ENCODE measurements around the gene B3GAT1.

B3GAT1 gene

DNA sequence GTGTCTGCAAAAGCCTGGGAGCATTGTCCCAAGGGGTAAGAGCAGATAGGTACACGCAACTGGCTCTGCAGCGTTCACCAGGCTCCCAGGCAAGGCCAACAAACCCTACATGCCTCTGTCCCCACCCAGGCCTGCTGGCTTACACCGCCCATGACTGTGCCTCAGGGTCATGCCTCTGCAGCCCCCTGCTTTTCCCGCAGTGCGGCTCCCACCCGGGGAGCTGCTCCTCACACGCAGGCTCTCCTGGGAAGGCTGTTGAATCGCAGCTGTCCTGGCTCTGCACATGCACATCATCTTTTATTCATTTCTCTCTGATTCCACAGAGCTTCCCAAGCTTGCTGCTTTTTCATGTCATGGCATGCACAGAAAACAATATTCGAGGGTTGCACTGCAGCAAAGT is 29.2 kb upstream of the B3GAT1 start:
- no peak for DNase-seq

DNA sequence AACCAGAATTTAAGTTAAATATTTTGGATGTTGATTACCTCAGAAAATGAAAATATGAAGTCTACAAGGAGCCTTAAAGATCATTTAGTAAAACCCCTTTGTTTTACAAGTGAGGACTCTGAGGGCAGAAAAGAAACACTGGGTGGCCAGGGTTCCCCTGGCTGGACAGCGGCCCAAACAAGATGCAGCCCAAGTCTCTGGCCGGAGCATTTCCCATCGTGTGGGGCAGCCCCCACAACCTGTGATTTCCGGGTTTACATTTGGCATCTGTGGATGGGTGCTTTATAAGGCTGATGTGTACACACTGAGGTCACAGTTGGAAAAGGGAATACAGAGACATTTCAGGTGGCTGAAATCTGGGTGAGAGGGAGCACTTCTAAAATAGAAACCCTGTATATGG is 28.8 kb upstream of the B3GAT1 start:
- DNase-seq, result no peak

DNA sequence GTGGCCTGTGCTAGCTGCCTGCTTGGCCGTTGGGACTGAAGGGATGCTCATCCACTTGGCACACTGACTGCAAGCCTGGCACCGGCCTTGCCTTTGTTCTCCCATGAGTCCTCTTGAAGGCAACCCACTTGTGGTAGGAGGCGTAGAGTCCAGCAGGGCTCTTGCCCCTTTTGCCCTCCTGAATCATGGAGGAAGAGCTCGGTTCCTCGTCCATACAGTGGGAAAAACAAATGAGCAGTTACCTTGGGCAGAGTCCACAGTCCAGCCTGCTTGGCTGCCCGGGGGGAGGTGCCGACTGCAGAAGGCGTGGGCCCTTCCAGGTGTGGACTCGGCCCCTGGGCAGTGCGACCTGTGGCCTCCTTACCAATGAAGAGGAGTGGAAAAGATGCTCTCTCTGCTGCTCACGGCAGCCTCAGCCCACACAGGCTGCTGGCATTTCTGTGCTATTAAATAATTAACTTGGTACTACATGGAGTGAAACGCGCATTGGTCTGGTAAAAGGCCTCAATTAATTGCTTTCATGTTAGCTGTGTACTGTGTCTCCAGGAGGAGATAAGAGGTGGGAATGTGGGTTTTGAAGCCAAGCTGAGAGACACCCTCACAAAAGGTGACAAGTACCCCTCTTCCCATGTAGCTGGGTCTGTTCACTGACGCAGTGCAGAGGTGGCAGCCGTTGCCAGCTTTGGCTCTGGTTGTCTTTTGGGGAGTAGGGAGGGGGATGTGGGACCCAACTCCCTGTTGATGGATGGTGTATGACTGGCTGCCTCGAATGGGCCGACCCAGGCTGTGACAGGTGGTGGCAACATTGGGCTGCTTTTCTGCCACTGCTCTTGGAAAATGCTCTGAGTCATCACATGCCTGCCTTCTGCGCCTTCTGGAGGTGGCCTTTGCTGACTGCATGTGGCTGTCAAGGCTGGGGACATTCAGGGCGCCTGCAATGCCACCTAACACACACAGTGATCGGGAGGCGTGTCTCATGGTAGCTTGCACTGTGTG is 26.8 kb upstream of the B3GAT1 start:
- no peak for DNase-seq

DNA sequence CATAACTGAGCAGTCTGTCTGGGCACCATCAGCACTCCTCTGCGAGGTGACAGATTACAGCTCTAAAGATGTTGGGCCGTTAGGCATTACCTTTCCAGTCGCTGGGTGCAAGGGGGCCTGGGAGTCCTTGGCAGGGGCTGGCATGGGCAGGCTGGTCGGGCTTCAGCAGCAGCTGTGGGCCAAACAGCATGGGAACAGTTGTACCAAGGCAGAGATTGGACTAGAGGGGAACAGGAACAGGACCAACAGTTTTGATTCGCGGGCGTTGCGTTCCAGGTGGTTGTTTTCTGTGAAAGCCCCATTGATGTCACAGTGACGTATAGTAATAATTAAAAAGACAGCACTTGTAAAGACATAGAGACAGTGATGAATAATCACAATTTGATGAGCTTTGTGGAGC is 25.8 kb upstream of the B3GAT1 start:
- DNase-seq, result no peak

DNA sequence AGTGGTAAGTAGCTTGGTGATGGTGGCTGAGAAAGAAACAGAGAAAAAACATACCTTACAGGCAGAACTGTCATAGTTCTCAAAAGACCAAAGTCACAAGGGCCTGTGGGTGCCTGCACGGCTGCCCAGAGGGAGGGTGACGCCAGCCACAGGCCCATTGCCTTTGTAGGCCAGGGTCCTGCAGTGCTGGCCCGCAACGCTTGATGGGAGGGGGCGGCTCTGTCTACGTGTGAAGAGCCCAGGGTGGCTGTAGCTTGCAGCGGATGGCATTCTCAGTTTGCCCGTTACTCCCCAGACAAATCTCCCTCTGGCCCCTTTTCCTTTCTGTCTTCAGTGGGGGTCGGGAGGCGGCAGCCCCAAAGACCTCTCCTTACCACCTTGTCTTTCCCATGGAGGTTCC is 24.7 kb upstream of the B3GAT1 start:
- DNase-seq, result no peak

DNA sequence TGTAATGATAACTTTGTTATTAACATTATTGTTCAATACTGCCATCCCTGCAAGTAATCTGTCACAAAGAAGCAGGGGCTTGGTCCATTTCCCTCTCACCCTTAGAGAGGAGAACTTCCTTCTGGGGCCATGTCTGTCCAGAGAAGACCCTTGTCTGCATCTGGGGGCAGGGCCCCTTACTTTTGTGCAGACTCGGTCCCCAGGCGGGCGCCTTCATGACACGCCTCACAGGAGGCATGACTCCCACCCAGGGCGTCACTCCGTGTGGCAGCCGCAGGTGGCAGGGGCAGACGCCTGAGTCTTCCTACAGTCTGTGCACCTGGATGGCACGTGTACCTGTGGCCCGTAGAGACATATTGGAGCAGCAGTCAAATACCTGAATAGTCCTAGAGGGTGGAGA is 21.8 kb upstream of the B3GAT1 start:
- no peak for DNase-seq

DNA sequence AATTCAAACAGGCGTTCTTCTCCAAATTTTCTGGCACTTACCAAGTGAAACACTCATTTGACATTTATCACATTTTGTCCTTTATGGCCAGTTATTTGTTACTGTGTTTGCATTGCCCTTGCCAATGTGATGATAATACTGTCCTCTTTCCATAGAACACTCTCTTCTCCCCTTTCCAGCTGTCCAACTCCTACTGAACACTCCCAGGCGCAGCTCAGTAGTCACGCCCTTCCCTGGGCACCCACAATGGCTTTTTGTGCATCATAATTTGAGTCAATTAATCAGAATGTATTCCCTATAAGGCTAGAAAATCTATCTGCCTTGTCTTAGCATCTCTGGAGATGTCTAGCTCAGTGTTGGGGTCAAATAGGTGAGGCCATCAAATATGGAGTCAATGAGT is 21.2 kb upstream of the B3GAT1 start:
- no peak for DNase-seq

DNA sequence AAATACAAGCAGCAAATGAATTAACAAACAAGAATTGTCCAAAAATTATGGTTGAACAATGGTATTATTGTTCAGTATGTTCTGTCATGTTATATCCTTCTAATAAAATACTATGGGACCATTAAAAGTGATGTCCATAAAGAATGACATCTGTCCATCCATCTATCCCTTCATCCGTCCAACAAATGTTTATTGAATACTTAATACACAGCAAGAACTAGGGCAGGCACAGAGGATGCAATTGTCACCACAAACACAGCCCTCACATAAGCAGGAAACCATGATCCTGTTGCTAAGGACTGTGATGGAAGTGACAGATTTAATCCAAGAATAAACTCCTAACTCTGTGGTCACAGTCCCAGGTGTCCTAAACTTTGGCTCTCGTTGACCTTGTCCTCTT is 20.7 kb upstream of the B3GAT1 start:
- DNase-seq, result no peak

DNA sequence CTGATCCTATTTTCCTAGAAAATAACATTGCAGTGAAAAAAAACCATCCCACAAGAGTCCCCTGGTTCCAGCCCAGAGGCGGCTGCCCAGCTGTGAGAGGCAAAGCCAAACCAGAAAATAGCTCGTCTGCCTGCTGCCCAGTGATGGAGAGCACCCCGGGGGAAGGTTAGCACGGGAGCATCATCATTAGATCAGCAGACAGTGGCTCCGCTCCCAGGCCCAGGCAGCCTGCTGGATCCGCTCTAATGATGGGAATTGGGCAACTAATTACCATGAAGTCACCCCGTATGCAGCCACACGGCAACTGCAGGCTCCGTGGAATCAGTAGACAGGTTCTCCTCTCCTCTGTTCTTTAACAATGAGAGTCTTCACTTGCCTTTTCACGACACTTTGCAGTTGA is 17.1 kb upstream of the B3GAT1 start:
- no peak for DNase-seq

DNA sequence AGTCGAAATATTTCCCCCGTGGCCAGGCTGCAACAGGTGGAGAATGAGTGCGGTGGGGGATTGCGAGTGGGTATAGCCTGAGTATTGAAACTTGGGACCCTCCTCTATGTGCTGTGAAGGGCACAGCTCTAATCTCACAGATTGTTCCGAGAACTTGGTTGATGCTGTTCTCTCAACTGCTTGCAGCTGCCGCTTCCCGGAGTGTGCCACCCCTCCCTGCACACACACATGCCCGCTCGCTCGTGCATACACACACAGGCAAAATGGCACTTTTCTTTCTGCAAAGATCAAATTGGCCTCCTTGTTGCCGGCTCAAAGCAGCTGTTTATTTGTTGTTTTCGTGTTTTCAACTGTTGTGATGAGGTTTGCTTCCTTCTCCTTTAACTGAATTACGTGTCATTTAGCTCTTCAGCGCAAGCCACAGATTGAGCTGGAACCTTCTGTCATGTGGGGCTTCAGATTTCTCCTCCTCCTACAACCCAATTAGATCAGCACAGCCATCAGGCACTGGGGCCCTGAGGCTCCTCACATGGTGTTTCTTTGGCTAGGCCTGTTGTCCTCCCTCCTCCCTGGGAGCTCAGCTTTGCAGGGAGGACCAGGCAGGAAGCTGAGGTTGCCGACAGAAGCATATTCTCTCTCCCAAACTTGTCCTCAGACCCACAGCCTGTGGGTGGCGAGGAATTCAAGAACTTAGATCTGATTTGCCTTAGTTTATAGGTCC is 13.9 kb upstream of the B3GAT1 start:
- DNase-seq, result no peak

DNA sequence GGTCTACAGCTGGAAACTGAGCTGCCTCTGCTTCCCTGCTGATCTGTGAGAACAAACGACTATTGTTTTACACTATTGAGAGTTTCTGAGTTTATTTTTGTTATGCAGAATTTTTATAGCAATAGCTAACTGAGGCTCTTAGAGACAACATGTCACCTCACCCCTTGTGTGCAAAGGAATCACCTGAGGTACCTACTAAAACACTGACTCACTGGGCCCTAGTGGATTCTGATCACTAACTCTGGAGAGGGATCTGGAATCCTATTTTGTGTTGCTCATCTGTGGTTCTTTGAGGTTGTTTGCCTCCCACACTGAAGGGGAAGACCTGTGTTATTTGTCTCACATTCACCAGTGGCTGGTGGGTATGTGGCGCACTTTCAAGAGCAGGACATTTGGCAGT is 13.4 kb upstream of the B3GAT1 start:
- DNase-seq, result no peak

DNA sequence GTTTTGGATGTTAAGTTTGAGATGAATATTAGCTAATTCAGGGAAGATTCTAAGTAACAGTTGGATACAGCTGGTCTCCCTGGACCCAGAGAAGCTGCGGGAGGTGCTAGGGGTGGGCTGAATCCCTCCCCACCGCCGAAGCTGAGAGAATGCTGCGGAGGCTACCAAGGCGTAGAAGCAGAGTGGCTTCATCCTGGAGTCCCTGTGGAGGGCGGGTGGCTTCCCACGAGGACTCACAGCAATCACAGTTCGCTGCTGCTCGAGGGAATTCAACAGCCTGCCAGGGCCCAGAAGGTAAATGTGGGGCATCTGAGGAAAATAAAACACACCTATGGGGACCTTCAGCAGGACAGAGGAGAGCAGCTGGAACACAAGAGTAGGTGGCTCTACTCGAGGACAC is 11.1 kb upstream of the B3GAT1 start:
- DNase-seq, result no peak

DNA sequence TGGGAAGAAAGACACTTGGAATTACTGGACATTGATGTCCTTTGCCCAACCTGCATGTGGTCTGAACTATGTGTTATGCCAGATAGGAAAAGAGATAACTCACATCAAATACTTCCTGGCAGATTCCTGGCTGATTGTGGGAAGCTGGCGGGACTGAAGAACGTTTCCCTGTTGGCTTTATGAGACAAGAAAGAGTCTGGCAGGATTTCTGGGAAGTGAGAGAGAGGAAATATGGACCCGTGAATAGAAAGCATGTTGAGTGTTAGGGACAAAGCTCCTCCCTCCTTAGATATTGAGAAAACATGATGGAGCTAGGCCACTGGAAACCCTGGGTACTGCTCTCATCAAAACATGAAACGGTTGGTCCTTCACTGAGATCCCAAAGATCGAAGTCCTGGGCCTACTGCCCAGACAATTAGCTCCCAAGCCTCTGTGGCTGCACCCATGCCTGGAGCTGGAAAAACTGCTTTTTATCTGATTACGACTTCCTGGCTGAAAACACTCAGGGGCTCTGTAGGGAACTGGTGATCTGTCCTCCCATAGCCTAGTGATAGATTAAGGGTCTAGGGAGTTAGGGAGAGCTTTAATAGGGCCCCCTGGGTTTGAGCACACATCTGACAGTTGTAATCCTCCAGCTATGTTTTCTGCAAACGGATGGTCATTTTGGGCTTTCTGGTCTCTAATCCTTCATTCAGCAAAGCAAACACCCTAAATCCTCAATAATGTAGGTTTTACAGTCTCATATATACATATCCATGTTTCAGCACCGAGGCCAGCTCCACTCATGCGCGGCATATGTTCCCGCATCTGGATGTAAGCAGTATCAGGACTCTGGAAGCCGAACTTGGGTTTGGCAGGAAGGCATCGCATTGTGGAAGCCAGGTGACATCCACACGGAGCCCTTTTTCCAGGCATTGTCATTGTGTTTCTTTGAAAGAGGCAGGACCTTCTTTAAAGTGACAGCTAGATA is 6.1 kb upstream of the B3GAT1 start:
- DNase-seq, result no peak

DNA sequence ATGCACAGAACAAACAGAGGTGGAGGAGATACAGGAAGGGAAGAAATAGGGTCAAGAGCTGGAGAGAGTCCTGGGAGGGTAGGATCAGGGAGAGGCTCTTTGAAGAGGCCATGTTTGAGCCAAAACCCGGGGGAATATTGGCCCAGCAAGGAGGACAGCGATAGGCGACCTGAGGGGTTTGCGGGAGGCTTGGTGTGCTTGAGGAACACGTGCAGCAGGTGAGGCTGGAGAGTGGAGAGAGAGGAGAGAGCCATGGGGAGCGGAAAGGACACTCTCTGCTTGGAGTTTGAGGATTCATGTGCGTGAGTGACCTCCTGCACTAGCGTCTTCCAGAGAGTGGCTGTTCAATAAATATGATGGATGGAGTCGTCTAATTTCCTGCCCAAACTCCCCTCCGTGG is 4.7 kb upstream of the B3GAT1 start:
- DNase-seq, result no peak

DNA sequence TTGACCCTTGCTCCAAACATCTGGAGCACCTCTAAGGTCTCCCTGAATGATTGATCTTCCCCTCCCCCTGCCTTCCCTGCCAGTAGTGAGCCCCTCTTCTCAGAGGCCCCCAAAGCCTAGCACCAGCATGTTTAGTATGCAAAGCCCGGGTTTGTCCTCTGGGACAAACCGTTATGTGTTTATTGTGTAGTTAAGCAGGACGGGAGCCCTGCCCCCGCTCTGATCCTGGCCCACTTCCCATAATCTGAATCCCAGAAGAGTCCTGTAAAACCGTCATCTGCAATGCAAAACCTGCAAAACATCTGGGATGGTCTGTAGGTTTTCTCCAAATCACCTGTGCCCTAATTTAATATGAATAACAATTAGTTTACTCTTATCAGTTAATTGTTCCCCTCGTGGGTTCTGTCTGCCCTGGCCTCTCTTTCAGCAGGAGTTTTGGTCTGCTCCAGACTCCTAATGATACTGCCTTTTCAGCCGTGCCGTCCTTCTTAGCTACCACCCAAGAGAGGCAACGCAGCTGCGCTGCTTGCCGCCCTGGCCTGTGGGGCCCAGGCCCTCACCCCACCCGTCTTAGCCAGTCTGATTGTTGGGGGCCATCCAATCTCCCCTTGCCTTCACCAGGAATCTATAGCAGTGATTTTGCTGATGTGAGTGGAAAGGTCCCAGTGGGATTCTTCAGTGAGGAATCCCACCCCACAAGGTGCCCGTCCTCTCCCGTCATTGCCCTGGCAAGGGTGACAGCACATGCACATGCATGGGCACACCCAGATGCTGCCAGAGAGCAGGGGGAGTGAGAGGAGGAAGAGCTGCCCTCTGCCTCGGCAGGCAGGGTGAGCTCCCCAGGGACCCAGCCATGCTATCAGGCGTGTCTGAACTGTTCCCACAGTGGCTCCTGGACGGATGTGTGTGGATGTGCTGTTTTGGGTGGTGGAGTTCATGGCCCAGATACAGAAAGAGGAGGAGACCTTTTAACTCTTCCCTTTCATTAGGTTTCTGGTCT is 3.0 kb upstream of the B3GAT1 start:
- no peak for DNase-seq

DNA sequence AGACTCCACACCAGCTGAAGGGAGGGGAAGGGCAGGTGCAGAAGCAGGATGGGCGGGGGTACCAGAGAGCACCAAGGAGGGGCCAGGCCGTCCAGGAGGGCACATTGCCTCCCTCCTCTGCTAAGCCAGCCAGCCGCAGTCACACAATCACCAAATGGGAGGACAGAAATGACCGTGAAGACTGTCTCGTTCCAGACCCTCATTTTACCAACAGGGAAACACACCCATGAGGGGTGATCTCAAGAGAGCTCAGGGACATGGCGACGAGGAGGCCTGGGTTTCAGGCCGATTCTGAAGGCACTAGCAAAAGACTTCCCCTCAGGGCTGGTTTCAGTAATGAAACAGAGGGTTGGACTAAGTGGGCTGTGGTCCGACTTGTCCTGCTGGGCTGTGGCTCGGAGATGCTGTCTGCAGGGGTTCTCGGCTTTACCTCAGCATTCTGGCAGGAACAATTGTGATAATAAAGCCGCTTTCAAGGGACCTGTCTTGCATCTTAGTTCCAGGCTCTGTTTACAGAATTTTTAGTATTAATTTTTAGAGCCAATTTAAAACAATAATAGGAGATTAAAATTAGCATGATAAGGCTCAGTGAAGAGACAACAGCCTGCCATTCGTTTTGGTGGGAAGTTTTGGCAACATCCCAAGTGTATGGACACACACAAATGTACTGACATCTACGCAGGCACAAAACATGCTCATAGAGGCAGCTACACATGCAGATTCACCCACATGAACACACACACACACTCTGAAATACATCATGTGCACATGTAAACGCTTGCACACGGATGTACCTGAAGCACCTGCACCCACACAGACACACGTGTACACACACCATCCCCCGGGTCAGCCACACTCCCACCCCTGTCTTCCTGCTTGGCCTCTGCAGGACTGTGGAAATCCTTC is 2.0 kb upstream of the B3GAT1 start:
- DNase-seq, result no peak

DNA sequence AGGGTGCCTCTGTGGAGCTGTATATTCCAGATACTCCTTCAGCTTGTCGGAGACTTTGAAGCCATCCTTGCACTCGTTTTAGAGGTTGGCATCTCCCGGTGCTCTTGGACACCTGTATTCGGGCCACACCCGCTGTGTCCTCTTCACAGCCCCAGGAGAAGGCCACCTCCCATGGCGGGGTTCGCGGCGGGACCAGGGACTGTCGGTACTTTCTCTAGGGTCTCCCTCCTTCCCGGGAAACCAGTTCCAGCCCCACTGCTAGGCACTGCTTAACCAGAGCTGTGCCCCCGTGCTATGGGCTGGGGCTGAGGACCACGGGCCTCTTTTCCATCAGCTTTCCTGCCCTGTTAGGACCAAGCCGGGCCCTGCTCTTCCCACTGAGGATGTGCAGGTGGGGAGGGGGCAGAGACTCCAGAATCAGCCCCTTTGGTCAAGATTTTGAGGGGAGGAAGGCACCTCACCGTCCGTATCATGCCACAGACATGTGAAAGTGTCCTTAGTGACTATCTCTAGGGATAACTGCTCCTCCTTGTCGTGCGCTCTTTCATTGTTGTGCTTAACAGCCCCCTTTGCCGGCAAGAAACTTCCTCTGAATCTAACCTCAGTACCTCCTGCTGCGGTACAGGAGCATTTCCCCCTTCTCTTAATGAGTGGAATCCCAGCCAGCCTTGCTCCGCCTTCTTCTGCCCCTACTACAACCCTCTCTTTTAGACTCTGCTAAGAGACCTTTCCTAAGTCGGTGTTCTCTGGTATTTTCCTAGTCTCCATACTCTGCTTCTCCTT is 1.2 kb upstream of the B3GAT1 start:
- no peak for DNase-seq

DNA sequence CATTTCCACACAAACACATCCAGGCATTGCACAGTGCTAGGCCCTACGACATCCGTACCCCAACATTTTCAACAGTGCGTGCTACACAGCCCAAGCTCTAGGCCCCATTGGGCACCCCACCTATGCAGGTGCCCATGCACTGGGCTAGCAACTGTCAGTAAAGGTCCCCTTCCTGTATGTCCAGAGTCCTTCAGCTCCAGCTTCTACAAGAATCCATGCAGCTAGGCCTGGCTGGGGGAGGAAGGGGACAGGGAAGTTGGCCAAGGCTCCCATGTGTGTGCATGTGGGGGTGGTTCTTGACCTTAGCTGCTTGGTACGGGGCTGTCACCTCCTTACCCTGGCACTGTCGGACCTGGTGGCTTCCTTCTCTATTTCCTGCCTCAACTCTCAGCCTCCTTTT is 1.3 kb downstream of the B3GAT1 start:
- no peak for DNase-seq

DNA sequence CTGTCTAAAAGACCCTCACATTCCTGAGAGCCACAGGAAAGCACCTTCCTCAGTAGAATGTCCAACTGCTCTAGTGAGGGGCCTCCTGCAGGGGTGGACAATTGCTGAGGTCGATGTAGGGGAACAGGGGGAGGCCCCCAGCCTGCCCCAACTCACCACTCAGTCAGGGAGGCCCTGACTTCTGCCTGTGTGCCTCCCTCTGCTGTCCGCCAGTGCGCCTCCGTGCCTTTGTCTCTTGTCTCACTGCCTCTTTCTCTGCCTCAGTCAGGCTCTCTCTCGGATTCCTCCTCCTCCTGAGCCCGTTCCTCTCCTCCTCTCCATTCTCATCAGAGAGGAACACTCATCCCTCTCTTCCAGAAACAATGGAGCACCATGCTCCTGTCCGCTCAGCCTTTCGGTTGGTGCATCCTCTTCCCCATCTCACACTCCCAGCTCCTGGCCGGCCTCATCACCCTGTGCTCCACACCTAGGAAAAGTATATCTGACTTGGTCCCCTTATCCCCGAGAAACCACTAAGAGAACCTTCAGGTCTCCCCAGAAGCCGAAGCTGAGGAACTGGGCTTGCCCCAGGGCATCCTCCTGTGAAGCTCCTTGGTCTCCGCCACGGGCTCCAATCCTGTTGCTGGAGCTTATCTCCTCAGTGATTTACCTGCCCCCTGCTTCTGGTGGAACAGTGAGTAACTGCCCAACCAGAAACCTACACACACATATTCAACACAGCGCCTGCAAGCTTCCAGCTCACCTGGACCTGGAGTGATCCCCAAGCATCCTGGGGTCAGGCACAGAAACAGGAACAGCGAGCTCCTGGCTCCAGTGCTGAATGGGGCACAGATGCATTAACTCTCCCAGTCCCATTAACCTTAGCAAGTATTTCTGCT is 2.3 kb downstream of the B3GAT1 start:
- DNase-seq, result no peak

Measured in inflammatory macrophage treated with lipopolysaccharide for 1 hour (primary cell).